CD14-positive monocyte (primary cell): ENCODE data around the gene USP31. TPM values are rescaled to one million over a fixed set of nuclear protein-coding genes. Genes with fewer than 3 reads are reported as not detected.

Source experiments
- DNase-seq, 3 donors: peaks; one replicate each; pipeline ENCODE4 v3.0.0-alpha.2; 2011 to 2022
- H2AFZ ChIP-seq: 2 replicates; pipeline ENCODE4 v1.6.0; 2012; ENCODE audit warnings: mild to moderate bottlenecking, low read depth, low read length, inconsistent platforms; ENCODE audit not compliant: insufficient read depth, poor library complexity, severe bottlenecking
- H3K27ac ChIP-seq, 2 donors: 1 replicate in 1 of 2; 2 replicates in 1 of 2; pipeline ENCODE4 v1.5.1; 2012 to 2013; ENCODE audit warnings: low read length in 2 of 2, control low read depth in 1 of 2, inconsistent platforms in 1 of 2, low read depth in 1 of 2, mild to moderate bottlenecking in 1 of 2
- H3K27me3 ChIP-seq, 2 donors: one replicate each; pipeline versions ENCODE4 v1.6.0 to v1.6.1; 2011 to 2013; ENCODE audit warnings: low read length in 2 of 2; ENCODE audit not compliant: control insufficient read depth in 2 of 2, insufficient read depth in 2 of 2
- H3K36me3 ChIP-seq, 2 donors: replicated peaks in 1 of 2; 1 replicate in 1 of 2; 2 replicates in 1 of 2; pipeline versions ENCODE4 v1.5.1 to v1.6.1; 2012 to 2013; ENCODE audit warnings: low read length in 2 of 2, control low read depth in 1 of 2, inconsistent platforms in 1 of 2, mild to moderate bottlenecking in 1 of 2; ENCODE audit not compliant: insufficient read depth in 2 of 2, control insufficient read depth in 1 of 2
- H3K4me1 ChIP-seq, 2 donors: 1 replicate in 1 of 2; 2 replicates in 1 of 2; pipeline versions ENCODE4 v1.5.1 to v1.6.1; 2012 to 2013; ENCODE audit warnings: low read length in 2 of 2, control low read depth in 1 of 2, inconsistent platforms in 1 of 2, mild to moderate bottlenecking in 1 of 2, moderate library complexity in 1 of 2; ENCODE audit not compliant: insufficient read depth in 2 of 2, control insufficient read depth in 1 of 2
- H3K4me2 ChIP-seq: replicated peaks from 2 replicates; pipeline ENCODE3; 2012; ENCODE audit warnings: low read length, moderate library complexity, mild to moderate bottlenecking; ENCODE audit not compliant: poor library complexity, severe bottlenecking; ENCODE audit errors: extremely low read depth
- H3K4me3 ChIP-seq, 3 experiments: fragments of 200-600 bp in 1 of 3; sonication (generic) in 1 of 3; replicated peaks in 1 of 3; 1 replicate in 2 of 3; 2 replicates in 1 of 3; pipeline ENCODE4 v1.5.1; 2011 to 2013; ENCODE audit warnings: low read length in 3 of 3, mild to moderate bottlenecking in 3 of 3, control low read depth in 2 of 3, low read depth in 2 of 3, inconsistent platforms in 1 of 3, moderate library complexity in 1 of 3
- H3K79me2 ChIP-seq: 2 replicates; pipeline ENCODE4 v1.6.0; 2012; ENCODE audit warnings: mild to moderate bottlenecking, control low read depth, inconsistent platforms, low read length, moderate library complexity; ENCODE audit not compliant: insufficient read depth
- H3K9ac ChIP-seq: 2 replicates; pipeline ENCODE4 v1.6.0; 2017; ENCODE audit warnings: low read length, mild to moderate bottlenecking; ENCODE audit not compliant: insufficient read depth, poor library complexity, severe bottlenecking
- H3K9me3 ChIP-seq, 2 donors: replicated peaks in 1 of 2; 1 replicate in 1 of 2; 2 replicates in 1 of 2; pipeline versions ENCODE4 v1.5.1 to v1.6.1; 2012 to 2013; ENCODE audit warnings: low read length in 2 of 2, control low read depth in 1 of 2; ENCODE audit not compliant: control insufficient read depth in 1 of 2, insufficient read depth in 1 of 2
- H4K20me1 ChIP-seq: 2 replicates; pipeline ENCODE4 v1.6.0; 2012; ENCODE audit warnings: mild to moderate bottlenecking, low read length, control low read depth, moderate library complexity; ENCODE audit not compliant: insufficient read depth
- H3K27ac Mint-ChIP-seq, 7 donors: one replicate each; pipeline ENCODE4 v1.8.0; 2020; ENCODE audit warnings: mild to moderate bottlenecking in 7 of 7, mixed read lengths in 7 of 7, moderate library complexity in 6 of 7, inconsistent platforms in 2 of 7
- H3K27me3 Mint-ChIP-seq, 3 donors: one replicate each; pipeline ENCODE4 v1.8.0; 2021 to 2022; ENCODE audit warnings: low read depth in 3 of 3, mild to moderate bottlenecking in 3 of 3, mixed read lengths in 3 of 3, moderate library complexity in 3 of 3, inconsistent platforms in 1 of 3
- H3K36me3 Mint-ChIP-seq, 2 donors: one replicate each; pipeline ENCODE4 v1.8.0; 2020; ENCODE audit warnings: mixed read lengths in 2 of 2, inconsistent platforms in 1 of 2, mild to moderate bottlenecking in 1 of 2
- H3K4me1 Mint-ChIP-seq: one replicate; pipeline ENCODE4 v1.8.0; 2020; ENCODE audit warnings: mild to moderate bottlenecking, mixed read lengths
- H3K4me3 Mint-ChIP-seq, 2 donors: one replicate each; pipeline ENCODE4 v1.8.0; 2020; ENCODE audit warnings: mild to moderate bottlenecking in 2 of 2, mixed read lengths in 2 of 2, moderate library complexity in 1 of 2
- H3K9me3 Mint-ChIP-seq, 7 donors: one replicate each; pipeline ENCODE4 v1.8.0; 2020 to 2022; ENCODE audit warnings: mixed read lengths in 7 of 7, mild to moderate bottlenecking in 6 of 7, moderate library complexity in 6 of 7, inconsistent platforms in 2 of 7
- WGBS: methylation state at CpG from one replicate; pipeline ENCODE4 v1.1.5; 2013; ENCODE audit warnings: missing lambda C conversion rate; ENCODE audit not compliant: insufficient coverage; 5-methylcytosine and 5-hydroxymethylcytosine counted together
- intact Hi-C, 2 donors: fragments of 100-400 bp; cut with micrococcal nuclease; formaldehyde crosslinking; loops; one replicate each; pipeline versions ENCODE4 v1.15.0 to v1.15.1; 2023
- polyA minus RNA-seq: library from RNA; depleted of rRNA, polyadenylated mRNA; stranded (reverse); fragments of >200 nt; gene quantifications from 2 replicates; pipeline ENCODE4 v1.2.3, GENCODE V29; 2012
- polyA plus RNA-seq, 3 donors: library from polyadenylated mRNA; depleted of rRNA in 1 of 3; unstranded in 2 of 3; stranded (reverse) in 1 of 3; fragments of 300-500 nt in 2 of 3; fragments of >200 nt in 1 of 3; fragmentation: Illumina TruSeq in 2 of 3; gene quantifications; 1 replicate in 2 of 3; 2 replicates in 1 of 3; pipeline ENCODE4 v1.2.3, GENCODE V29; 2012 to 2021
- total RNA-seq, 12 experiments: library from RNA in 1 of 12; stranded (reverse) in 1 of 12; fragments of 120-200 nt in 1 of 12; gene quantifications; one replicate each; pipeline ENCODE4 v1.2.4 and lab custom pipeline; 2013 to 2026; ENCODE audit warnings: mixed read lengths in 6 of 12, inconsistent platforms in 1 of 12
- TF ChIP-seq, protein P1 (sequence below): fragments of 200-600 bp; IDR thresholded peaks from one replicate; pipeline ENCODE4 v1.8.0; 2022; ENCODE audit warnings: antibody characterized with exemption, mild to moderate bottlenecking

USP31 gene, protein sequence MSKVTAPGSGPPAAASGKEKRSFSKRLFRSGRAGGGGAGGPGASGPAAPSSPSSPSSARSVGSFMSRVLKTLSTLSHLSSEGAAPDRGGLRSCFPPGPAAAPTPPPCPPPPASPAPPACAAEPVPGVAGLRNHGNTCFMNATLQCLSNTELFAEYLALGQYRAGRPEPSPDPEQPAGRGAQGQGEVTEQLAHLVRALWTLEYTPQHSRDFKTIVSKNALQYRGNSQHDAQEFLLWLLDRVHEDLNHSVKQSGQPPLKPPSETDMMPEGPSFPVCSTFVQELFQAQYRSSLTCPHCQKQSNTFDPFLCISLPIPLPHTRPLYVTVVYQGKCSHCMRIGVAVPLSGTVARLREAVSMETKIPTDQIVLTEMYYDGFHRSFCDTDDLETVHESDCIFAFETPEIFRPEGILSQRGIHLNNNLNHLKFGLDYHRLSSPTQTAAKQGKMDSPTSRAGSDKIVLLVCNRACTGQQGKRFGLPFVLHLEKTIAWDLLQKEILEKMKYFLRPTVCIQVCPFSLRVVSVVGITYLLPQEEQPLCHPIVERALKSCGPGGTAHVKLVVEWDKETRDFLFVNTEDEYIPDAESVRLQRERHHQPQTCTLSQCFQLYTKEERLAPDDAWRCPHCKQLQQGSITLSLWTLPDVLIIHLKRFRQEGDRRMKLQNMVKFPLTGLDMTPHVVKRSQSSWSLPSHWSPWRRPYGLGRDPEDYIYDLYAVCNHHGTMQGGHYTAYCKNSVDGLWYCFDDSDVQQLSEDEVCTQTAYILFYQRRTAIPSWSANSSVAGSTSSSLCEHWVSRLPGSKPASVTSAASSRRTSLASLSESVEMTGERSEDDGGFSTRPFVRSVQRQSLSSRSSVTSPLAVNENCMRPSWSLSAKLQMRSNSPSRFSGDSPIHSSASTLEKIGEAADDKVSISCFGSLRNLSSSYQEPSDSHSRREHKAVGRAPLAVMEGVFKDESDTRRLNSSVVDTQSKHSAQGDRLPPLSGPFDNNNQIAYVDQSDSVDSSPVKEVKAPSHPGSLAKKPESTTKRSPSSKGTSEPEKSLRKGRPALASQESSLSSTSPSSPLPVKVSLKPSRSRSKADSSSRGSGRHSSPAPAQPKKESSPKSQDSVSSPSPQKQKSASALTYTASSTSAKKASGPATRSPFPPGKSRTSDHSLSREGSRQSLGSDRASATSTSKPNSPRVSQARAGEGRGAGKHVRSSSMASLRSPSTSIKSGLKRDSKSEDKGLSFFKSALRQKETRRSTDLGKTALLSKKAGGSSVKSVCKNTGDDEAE (N-terminal part only)
- 1.4 TPM for total RNA-seq (2013)
- polyA plus RNA-seq: 1 to 10 TPM in 1 of 3 donors, under 1 TPM in 2; 0.15 to 4.1 (median 0.36) TPM
- polyA minus RNA-seq: 1.8 and 2.1 TPM in 2 replicates
- 9.7 to 36.1 (median 13.6) reads per million in 11 experiments for total RNA-seq (lab: John Stamatoyannopoulos, UW)

DNA sequence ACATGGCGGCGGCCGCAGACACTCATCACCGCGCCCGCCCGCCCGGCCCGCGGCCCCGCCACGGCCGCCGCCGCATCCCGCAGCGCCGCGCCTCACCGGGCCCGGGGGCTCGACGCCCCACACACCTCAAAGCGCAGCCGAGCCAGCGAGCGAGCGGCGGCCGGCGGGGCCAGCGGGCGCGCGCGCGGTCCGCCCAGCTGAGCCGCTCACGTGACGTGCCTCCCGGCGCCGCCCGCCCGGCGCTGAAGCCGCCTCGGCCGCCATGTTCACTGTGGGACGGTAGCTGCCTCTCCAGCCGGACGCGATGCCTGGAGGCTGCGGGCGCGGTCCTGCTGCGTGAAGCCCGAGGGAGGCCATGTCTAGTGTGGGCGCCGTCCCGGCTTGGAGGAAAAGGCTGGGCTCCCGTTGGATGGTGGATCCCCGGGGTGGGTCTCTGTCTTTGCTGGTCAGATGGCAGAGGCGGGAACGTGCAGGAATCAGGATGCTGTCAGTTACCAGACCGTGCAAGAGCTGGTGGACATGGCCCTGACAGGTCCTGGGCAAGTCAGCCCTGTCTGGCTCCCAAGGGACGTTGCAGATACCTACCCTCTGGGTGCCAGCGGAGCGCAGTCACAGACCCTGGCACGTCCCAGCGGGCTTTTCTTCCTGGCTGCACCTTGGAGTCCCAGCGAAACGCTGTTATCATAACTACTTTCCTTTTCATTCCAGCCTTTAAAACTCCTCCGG is at the start of gene USP31:
TSS of gene USP31 (minus strand) at position 186 of the 726 bp plus-strand sequence. CDS start at position 4, 182 bp downstream.
- DNase-seq: peak; percentile 84 to 88 (median 88)
- peak within 1 kb of the TSS; percentile 86 to 96 for H3K4me3 Mint-ChIP-seq
- peak within 1 kb of the TSS; percentile 52 to 87 (median 59) for H3K4me3 ChIP-seq
- H4K20me1 ChIP-seq: no peaks in the 10 kb centered on the region
- peak within 1 kb of the TSS in 1 of 2 donors; percentile 56 for H3K27ac ChIP-seq
- H3K4me1 Mint-ChIP-seq: peaks cover 25% of the 10 kb centered on the region
- peak within 1 kb of the TSS; percentile 53 for H3K9ac ChIP-seq
- H3K36me3 Mint-ChIP-seq: no peaks in the 10 kb centered on the region
- H3K9me3 ChIP-seq: no peaks in the 10 kb centered on the region
- peak within 1 kb of the TSS; percentile 98 for H3K4me2 ChIP-seq
- peak within 1 kb of the TSS in 4 of 7 donors; percentile 33 to 67 (median 50) for H3K27ac Mint-ChIP-seq
- peaks cover 6% of the 10 kb centered on the region for H3K79me2 ChIP-seq
- no peaks in the 10 kb centered on the region for H3K9me3 Mint-ChIP-seq
- H2AFZ ChIP-seq: peak within 1 kb of the TSS; percentile 93
- peaks cover 11 to 19% of the 10 kb centered on the region in 2 donors for H3K4me1 ChIP-seq
- H3K27me3 Mint-ChIP-seq: peaks cover 4 to 21% (median 18%) of the 10 kb centered on the region in 3 donors
- H3K36me3 ChIP-seq: no peaks in the 10 kb centered on the region
- under 1% methylated on average over 67 of the region's 75 CpGs for WGBS
- peaks cover 4 to 5% of the 10 kb centered on the region in 2 donors for H3K27me3 ChIP-seq
- TF ChIP-seq, protein P1, sequence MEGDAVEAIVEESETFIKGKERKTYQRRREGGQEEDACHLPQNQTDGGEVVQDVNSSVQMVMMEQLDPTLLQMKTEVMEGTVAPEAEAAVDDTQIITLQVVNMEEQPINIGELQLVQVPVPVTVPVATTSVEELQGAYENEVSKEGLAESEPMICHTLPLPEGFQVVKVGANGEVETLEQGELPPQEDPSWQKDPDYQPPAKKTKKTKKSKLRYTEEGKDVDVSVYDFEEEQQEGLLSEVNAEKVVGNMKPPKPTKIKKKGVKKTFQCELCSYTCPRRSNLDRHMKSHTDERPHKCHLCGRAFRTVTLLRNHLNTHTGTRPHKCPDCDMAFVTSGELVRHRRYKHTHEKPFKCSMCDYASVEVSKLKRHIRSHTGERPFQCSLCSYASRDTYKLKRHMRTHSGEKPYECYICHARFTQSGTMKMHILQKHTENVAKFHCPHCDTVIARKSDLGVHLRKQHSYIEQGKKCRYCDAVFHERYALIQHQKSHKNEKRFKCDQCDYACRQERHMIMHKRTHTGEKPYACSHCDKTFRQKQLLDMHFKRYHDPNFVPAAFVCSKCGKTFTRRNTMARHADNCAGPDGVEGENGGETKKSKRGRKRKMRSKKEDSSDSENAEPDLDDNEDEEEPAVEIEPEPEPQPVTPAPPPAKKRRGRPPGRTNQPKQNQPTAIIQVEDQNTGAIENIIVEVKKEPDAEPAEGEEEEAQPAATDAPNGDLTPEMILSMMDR: no peak
- intact Hi-C loops: no loop called here
